ENCODE data around the gene TTC4.
A peak's percentile ranks its signal among the peaks of the same experiment; 100 is the strongest.

Gene TTC4

DNA sequence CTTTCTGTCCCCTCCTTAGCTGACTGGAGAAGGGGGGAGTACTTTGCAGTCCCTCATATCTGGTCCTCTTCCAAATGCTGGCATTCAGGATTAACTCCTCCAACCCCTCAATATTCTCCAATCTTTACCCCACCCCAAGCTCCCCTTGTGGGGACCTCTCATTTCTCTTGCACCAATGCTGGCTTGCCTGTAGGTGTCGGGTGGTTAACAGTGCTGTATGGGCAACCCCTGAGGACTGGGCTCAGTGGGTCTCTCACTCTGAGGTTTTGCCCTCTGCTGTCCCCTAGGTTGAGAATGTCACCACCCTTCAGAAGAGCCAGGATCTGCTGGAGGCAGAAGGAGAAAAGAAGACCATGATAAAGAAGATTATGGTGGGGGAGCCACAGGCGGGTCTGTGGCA, 47.1 kb upstream of the TTC4 start:
- TF ChIP-seq ZNF8 (CRISPR knock-in tag; IDR thresholded peaks at IDR 0.05) = no peak
- no peak for TF ChIP-seq TCF4 (CRISPR knock-in tag; IDR thresholded peaks at IDR 0.05; ENCODE audit: borderline replicate concordance)
- TF ChIP-seq ESRRG (CRISPR knock-in tag; IDR thresholded peaks at IDR 0.05) = no peak
- no peak for TF ChIP-seq BACH2 (CRISPR knock-in tag; IDR thresholded peaks at IDR 0.05; ENCODE audit: borderline replicate concordance)
- TF ChIP-seq PPARA (CRISPR knock-in tag; IDR thresholded peaks at IDR 0.05; ENCODE audit: borderline replicate concordance) = no peak
- no peak for ATAC-seq

GRCh38 chr1:54671985-54672608, 43.6 kb upstream of the TTC4 start:
- TF ChIP-seq, protein P1, sequence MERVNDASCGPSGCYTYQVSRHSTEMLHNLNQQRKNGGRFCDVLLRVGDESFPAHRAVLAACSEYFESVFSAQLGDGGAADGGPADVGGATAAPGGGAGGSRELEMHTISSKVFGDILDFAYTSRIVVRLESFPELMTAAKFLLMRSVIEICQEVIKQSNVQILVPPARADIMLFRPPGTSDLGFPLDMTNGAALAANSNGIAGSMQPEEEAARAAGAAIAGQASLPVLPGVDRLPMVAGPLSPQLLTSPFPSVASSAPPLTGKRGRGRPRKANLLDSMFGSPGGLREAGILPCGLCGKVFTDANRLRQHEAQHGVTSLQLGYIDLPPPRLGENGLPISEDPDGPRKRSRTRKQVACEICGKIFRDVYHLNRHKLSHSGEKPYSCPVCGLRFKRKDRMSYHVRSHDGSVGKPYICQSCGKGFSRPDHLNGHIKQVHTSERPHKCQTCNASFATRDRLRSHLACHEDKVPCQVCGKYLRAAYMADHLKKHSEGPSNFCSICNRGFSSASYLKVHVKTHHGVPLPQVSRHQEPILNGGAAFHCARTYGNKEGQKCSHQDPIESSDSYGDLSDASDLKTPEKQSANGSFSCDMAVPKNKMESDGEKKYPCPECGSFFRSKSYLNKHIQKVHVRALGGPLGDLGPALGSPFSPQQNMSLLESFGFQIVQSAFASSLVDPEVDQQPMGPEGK (CRISPR knock-in tag; IDR thresholded peaks at IDR 0.05; ENCODE audit: borderline replicate concordance) = no peak
- no peak for TF ChIP-seq BACH2 (CRISPR knock-in tag; IDR thresholded peaks at IDR 0.05; ENCODE audit: borderline replicate concordance)
- TF ChIP-seq, protein P2, sequence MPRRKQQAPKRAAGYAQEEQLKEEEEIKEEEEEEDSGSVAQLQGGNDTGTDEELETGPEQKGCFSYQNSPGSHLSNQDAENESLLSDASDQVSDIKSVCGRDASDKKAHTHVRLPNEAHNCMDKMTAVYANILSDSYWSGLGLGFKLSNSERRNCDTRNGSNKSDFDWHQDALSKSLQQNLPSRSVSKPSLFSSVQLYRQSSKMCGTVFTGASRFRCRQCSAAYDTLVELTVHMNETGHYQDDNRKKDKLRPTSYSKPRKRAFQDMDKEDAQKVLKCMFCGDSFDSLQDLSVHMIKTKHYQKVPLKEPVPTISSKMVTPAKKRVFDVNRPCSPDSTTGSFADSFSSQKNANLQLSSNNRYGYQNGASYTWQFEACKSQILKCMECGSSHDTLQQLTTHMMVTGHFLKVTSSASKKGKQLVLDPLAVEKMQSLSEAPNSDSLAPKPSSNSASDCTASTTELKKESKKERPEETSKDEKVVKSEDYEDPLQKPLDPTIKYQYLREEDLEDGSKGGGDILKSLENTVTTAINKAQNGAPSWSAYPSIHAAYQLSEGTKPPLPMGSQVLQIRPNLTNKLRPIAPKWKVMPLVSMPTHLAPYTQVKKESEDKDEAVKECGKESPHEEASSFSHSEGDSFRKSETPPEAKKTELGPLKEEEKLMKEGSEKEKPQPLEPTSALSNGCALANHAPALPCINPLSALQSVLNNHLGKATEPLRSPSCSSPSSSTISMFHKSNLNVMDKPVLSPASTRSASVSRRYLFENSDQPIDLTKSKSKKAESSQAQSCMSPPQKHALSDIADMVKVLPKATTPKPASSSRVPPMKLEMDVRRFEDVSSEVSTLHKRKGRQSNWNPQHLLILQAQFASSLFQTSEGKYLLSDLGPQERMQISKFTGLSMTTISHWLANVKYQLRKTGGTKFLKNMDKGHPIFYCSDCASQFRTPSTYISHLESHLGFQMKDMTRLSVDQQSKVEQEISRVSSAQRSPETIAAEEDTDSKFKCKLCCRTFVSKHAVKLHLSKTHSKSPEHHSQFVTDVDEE (CRISPR knock-in tag; IDR thresholded peaks at IDR 0.05) = no peak
- TF ChIP-seq SNAI2 (CRISPR knock-in tag; IDR thresholded peaks at IDR 0.05) = no peak
- TF ChIP-seq ZNF565 (CRISPR knock-in tag; conservative IDR thresholded peaks at IDR 0.05; ENCODE audit: low read depth) = no peak
- no peak for TF ChIP-seq CSDC2 (CRISPR knock-in tag; IDR thresholded peaks at IDR 0.05)
- TF ChIP-seq ZC3H10 (CRISPR knock-in tag; IDR thresholded peaks at IDR 0.05) = no peak
- ATAC-seq = peak; percentile 95

GRCh38 chr1:54678776-54679643, 36.7 kb upstream of the TTC4 start:
- no peak for TF ChIP-seq ZFP3 (CRISPR knock-in tag; IDR thresholded peaks at IDR 0.05)
- no peak for TF ChIP-seq TCF4 (CRISPR knock-in tag; IDR thresholded peaks at IDR 0.05; ENCODE audit: borderline replicate concordance)
- no peak for TF ChIP-seq TOX (CRISPR knock-in tag; IDR thresholded peaks at IDR 0.05; ENCODE audit: borderline replicate concordance)
- no peak for TF ChIP-seq ESRRG (CRISPR knock-in tag; IDR thresholded peaks at IDR 0.05)

DNA sequence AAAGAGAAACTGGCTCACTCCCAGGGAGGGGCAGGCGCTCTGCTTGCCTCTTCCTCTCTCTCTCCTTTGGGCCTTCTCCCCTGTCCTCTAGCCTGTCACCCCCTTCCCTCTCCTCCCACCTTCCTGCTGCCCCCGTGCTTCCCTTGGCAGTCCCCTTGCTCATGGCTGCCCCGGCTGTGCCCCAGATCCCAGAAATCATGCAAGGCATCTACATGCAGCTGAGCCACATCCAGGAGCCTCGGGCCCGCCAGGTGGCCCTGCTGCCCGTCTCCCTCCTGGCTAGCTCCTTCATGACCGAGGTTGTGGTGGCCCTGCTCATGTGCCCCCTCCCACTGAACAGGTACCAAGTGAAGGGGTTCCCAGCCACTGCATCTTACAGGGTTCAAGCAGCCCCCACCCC, 36.0 kb upstream of the TTC4 start:
- no peak for ATAC-seq
- TF ChIP-seq, protein P2 (CRISPR knock-in tag; IDR thresholded peaks at IDR 0.05) = no peak
- TF ChIP-seq ZFP3 (CRISPR knock-in tag; IDR thresholded peaks at IDR 0.05) = no peak
- no peak for TF ChIP-seq TOX (CRISPR knock-in tag; IDR thresholded peaks at IDR 0.05; ENCODE audit: borderline replicate concordance)
- no peak for TF ChIP-seq GLIS3 (CRISPR knock-in tag; IDR thresholded peaks at IDR 0.05)
- no peak for TF ChIP-seq OSR1 (CRISPR knock-in tag; IDR thresholded peaks at IDR 0.05)
- TF ChIP-seq CREB5 (CRISPR knock-in tag; IDR thresholded peaks at IDR 0.05; ENCODE audit: low read depth) = no peak
- TF ChIP-seq CSDC2 (CRISPR knock-in tag; IDR thresholded peaks at IDR 0.05) = no peak
- TF ChIP-seq ZNF565 (CRISPR knock-in tag; conservative IDR thresholded peaks at IDR 0.05; ENCODE audit: low read depth) = no peak
- TF ChIP-seq, protein P1 (CRISPR knock-in tag; IDR thresholded peaks at IDR 0.05; ENCODE audit: borderline replicate concordance) = no peak
- TF ChIP-seq, protein P3, sequence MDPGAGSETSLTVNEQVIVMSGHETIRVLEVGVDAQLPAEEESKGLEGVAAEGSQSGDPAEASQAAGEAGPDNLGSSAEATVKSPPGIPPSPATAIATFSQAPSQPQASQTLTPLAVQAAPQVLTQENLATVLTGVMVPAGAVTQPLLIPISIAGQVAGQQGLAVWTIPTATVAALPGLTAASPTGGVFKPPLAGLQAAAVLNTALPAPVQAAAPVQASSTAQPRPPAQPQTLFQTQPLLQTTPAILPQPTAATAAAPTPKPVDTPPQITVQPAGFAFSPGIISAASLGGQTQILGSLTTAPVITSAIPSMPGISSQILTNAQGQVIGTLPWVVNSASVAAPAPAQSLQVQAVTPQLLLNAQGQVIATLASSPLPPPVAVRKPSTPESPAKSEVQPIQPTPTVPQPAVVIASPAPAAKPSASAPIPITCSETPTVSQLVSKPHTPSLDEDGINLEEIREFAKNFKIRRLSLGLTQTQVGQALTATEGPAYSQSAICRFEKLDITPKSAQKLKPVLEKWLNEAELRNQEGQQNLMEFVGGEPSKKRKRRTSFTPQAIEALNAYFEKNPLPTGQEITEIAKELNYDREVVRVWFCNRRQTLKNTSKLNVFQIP (CRISPR knock-in tag; IDR thresholded peaks at IDR 0.05; ENCODE audit: borderline replicate concordance, low read depth) = no peak
- TF ChIP-seq BACH2 (CRISPR knock-in tag; IDR thresholded peaks at IDR 0.05; ENCODE audit: borderline replicate concordance) = no peak
- no peak for TF ChIP-seq ISL1 (CRISPR knock-in tag; IDR thresholded peaks at IDR 0.05)
- TF ChIP-seq CSRNP3 (CRISPR knock-in tag; IDR thresholded peaks at IDR 0.05) = no peak

More at GRCh38 chr1:54678776-54679643, 36.7 kb upstream of the TTC4 start:
- no peak; the same call in 2 of the 3 replicates for ATAC-seq

All from SK-N-SH treated with all-trans-retinoic acid at 6 μM for 48 hours (cell line).